Muscle layer of colon (tissue), 2 donors: ENCODE data around the gene LSM8.
"Not testable (repeated sequence)": the region's sequence is repeated elsewhere in the genome, so short reads cannot be mapped to it uniquely, and the experiment has no call there.

Experiments
- H3K27ac ChIP-seq: one replicate; pipeline ENCODE4 v1.7.0; 2013; ENCODE audit warnings: low read depth, mild to moderate bottlenecking, low read length, moderate library complexity
- H3K27me3 ChIP-seq, 2 donors: one replicate each; pipeline ENCODE4 v1.7.0; 2013; ENCODE audit warnings: low read length in 2 of 2, mild to moderate bottlenecking in 2 of 2; ENCODE audit not compliant: insufficient read depth in 2 of 2, control insufficient read depth in 1 of 2
- H3K36me3 ChIP-seq: one replicate; pipeline ENCODE4 v1.7.0; 2013; ENCODE audit warnings: mild to moderate bottlenecking, low read length; ENCODE audit not compliant: insufficient read depth
- H3K4me1 ChIP-seq: one replicate; pipeline ENCODE4 v1.7.0; 2013; ENCODE audit warnings: mild to moderate bottlenecking, low read length; ENCODE audit not compliant: insufficient read depth
- H3K4me3 ChIP-seq, 2 donors: one replicate each; pipeline ENCODE4 v1.7.0; 2013; ENCODE audit warnings: low read length in 2 of 2, low read depth in 1 of 2, mild to moderate bottlenecking in 1 of 2, moderate library complexity in 1 of 2
- H3K9ac ChIP-seq: one replicate; pipeline ENCODE4 v1.7.0; 2013; ENCODE audit warnings: low read length
- H3K9me3 ChIP-seq: one replicate; pipeline ENCODE4 v1.7.0; 2013; ENCODE audit warnings: mild to moderate bottlenecking, low read length
- donor health status: abdominal sarcoma.
- donor health status: Adenocarcinoma of cecum.

Gene LSM8

GRCh38 chr7:118183786-118184564 lies at the start of gene LSM8:
TSS of gene LSM8 (plus strand) at chr7:118184164. CDS start at chr7:118184224, 60 bp downstream.
- no peaks in the 10 kb centered on the region for H3K9me3 ChIP-seq
- H3K27me3 ChIP-seq: no peaks in the 10 kb centered on the region
- peaks cover 6% of the 10 kb centered on the region for H3K36me3 ChIP-seq

GRCh38 chr7:118134420-118134819 lies 49.5 kb upstream of the LSM8 start:
- H3K4me3 ChIP-seq, H3K9ac ChIP-seq, H3K27ac ChIP-seq, H3K9me3 ChIP-seq, H3K27me3 ChIP-seq, H3K4me1 ChIP-seq, H3K36me3 ChIP-seq: not testable (repeated sequence)

More at GRCh38 chr7:118183786-118184564, at the start of gene LSM8:
- peaks cover 25% of the 10 kb centered on the region for H3K4me1 ChIP-seq
- H3K4me3 ChIP-seq: peak within 1 kb of the TSS; percentile 69 to 99
- peak within 1 kb of the TSS; percentile 94 for H3K9ac ChIP-seq
- H3K27ac ChIP-seq: peak within 1 kb of the TSS; percentile 52

- no peaks in the 10 kb centered on the region for H3K4me1 ChIP-seq
Measured at GRCh38 chr7:118140468-118140867, 43.5 kb upstream of the LSM8 start.

DNA sequence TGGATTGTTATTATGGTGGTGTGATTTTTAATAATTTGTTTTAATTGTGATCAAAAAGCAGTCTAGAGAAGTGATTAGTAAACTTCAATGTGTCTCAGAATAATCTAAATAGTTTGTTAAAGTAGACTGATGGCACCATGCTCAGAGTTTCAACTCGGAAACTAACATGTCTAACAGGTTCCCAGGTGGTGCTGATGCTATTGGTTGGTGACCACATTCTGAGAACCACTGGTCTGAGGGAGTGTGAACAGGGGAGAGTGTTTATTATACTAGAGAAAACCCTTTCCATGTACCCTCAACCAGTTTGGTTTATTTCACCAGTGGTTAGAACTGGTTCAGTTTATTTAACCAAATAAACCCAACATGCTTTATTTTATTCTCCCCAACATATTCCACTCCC lies 42.0 kb upstream of the LSM8 start:
- Histone ChIP-seq H3K9me3 (no peaks in the 10 kb centered on the region), H3K27ac (no peak overlapping the region), H3K36me3 (no peaks in the 10 kb centered on the region), H3K27me3 (no peaks in the 10 kb centered on the region), H3K9ac (no peak overlapping the region), H3K4me1 (no peaks in the 10 kb centered on the region), H3K4me3 (no peak overlapping the region)

More at GRCh38 chr7:118140468-118140867, 43.5 kb upstream of the LSM8 start:
- Histone ChIP-seq H3K27ac (no peak overlapping the region), H3K9me3 (no peaks in the 10 kb centered on the region), H3K9ac (no peak overlapping the region), H3K4me3 (no peak overlapping the region), H3K27me3 (no peaks in the 10 kb centered on the region), H3K36me3 (no peaks in the 10 kb centered on the region)

- Histone ChIP-seq H3K27me3 (no peaks in the 10 kb centered on the region), H3K9ac (no peak overlapping the region), H3K36me3 (no peaks in the 10 kb centered on the region), H3K9me3 (no peaks in the 10 kb centered on the region), H3K27ac (no peak overlapping the region), H3K4me3 (no peak overlapping the region), H3K4me1 (no peaks in the 10 kb centered on the region)
Measured at GRCh38 chr7:118148930-118149329, 35.0 kb upstream of the LSM8 start.

DNA sequence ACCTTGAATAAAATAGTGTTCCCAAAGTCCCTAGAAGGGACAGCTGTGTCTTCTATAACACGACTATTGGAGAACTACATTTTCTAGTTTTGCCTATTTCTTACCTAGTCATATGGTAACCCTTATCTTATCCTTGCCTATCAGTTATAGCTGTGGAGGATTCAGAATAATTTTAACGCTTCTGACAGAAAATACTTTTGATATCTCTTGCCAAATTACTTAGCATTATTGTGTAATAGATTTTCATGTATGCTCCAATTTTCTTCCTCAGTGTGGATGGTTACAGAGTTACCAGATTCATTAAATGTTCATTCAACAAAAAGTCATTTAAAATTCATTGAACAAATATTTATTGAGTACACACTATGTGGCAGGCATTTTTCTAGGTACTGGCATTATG lies 34.6 kb upstream of the LSM8 start:
- Histone ChIP-seq H3K4me3 (no peak overlapping the region), H3K9me3 (no peaks in the 10 kb centered on the region), H3K36me3 (no peaks in the 10 kb centered on the region), H3K27me3 (no peaks in the 10 kb centered on the region), H3K27ac (no peak overlapping the region), H3K9ac (no peak overlapping the region), H3K4me1 (no peaks in the 10 kb centered on the region)

GRCh38 chr7:118151671-118152070 lies 32.3 kb upstream of the LSM8 start:
- H3K36me3 ChIP-seq: no peaks in the 10 kb centered on the region
- H3K27ac ChIP-seq: no peak overlapping the region
- H3K27me3 ChIP-seq: no peaks in the 10 kb centered on the region
- H3K4me3 ChIP-seq: no peak overlapping the region
- H3K4me1 ChIP-seq: no peaks in the 10 kb centered on the region
- no peak overlapping the region for H3K9ac ChIP-seq
- no peaks in the 10 kb centered on the region for H3K9me3 ChIP-seq

GRCh38 chr7:118152149-118152548 lies 31.8 kb upstream of the LSM8 start:
- Histone ChIP-seq H3K4me3 (no peak overlapping the region), H3K9me3 (no peaks in the 10 kb centered on the region), H3K27ac (no peak overlapping the region), H3K9ac (no peak overlapping the region), H3K36me3 (no peaks in the 10 kb centered on the region), H3K27me3 (no peaks in the 10 kb centered on the region), H3K4me1 (no peaks in the 10 kb centered on the region)

DNA sequence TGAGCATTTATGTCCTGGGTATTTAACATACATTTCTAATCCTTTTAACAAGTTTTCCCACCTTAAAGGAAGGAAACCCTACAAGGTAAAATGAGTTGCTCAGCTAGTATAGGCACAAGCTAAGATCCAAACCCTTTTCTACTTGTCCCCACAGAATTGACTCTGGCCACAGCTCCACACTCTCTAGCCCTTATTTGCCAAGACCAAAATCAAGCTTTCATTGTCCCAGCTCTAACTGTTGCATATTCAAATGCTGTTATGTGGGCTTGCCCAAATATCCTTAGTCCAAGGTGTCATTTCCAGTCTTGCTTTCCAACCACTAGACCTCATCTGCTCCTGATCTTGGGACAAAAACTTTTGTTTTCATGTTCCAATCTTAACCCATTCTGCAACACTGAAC lies 31.3 kb upstream of the LSM8 start:
- H3K9ac ChIP-seq: no peak overlapping the region
- no peaks in the 10 kb centered on the region for H3K9me3 ChIP-seq
- H3K27me3 ChIP-seq: no peaks in the 10 kb centered on the region
- H3K27ac ChIP-seq: no peak overlapping the region
- no peaks in the 10 kb centered on the region for H3K36me3 ChIP-seq
- no peak overlapping the region for H3K4me3 ChIP-seq
- no peaks in the 10 kb centered on the region for H3K4me1 ChIP-seq

DNA sequence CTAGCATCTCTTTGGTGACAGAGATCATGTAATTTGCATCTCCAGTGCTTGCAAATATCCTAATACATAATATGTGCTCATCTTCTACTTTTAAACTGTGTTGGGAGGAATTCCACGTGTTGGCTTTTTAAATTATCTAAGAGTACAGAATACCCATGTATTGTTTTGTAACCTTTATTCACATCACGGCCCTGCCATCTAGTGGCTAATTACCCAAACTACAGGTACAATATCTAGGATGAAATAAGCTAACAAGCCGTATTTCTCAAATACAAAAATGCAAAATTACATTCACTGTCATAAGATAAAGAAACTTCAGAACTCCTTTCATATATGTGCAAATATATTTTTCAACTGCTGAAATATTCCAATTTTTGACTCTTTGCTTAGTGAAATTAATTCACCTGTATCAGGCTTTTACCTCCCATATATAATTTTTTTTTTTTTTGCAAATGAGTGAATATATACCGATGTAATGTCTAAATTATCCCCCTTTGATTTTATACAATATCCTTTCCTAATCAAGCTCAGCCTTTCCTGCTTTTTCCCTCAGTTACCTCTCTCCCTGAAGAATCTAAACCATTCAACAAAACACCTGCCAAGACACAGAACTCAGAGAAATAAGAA lies 30.3 kb upstream of the LSM8 start:
- Histone ChIP-seq H3K9me3 (no peaks in the 10 kb centered on the region), H3K27ac (no peak overlapping the region), H3K9ac (no peak overlapping the region), H3K4me1 (no peaks in the 10 kb centered on the region), H3K36me3 (no peaks in the 10 kb centered on the region), H3K27me3 (no peaks in the 10 kb centered on the region), H3K4me3 (no peak overlapping the region)

- Histone ChIP-seq H3K4me1 (no peaks in the 10 kb centered on the region), H3K9ac (no peak overlapping the region), H3K4me3 (no peak overlapping the region)
Measured at GRCh38 chr7:118158766-118159165, 25.2 kb upstream of the LSM8 start.

DNA sequence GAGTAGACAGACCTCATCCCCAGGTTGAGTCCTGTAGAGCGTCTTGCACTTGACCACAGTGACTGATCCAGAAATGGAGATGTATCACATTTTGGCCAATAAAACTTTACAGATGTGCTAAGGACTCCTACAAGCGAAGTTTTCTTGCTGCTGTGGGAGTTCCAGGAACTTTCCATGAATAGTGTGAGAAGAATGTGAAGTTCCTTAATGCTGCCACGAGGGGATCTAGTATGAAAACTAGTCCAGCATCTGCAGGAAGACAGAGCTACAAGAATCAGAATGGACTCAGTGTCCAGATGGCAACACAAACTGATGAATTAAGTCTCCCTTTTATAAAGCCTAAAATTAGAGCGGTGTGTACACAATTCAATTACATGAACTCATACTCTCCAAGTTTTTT lies 14.8 kb upstream of the LSM8 start:
- Histone ChIP-seq H3K4me3 (no peak overlapping the region), H3K27ac (no peak overlapping the region), H3K27me3 (no peaks in the 10 kb centered on the region), H3K36me3 (no peaks in the 10 kb centered on the region), H3K9ac (no peak overlapping the region), H3K9me3 (no peaks in the 10 kb centered on the region), H3K4me1 (no peaks in the 10 kb centered on the region)

More at GRCh38 chr7:118158766-118159165, 25.2 kb upstream of the LSM8 start:
- H3K27me3 ChIP-seq: no peaks in the 10 kb centered on the region
- no peaks in the 10 kb centered on the region for H3K9me3 ChIP-seq
- no peak overlapping the region for H3K27ac ChIP-seq
- no peaks in the 10 kb centered on the region for H3K36me3 ChIP-seq
